ENCODE data around the gene CGAS. TPM values are rescaled to one million over a fixed set of nuclear protein-coding genes. Genes with fewer than 3 reads are reported as not detected.
"Not testable (repeated sequence)": the region's sequence is repeated elsewhere in the genome, so short reads cannot be mapped to it uniquely, and the experiment has no call there.

CGAS gene
- total RNA-seq, 4 donors from 2014 or later: 3.4 to 8.3 (median 4.3) TPM

DNA sequence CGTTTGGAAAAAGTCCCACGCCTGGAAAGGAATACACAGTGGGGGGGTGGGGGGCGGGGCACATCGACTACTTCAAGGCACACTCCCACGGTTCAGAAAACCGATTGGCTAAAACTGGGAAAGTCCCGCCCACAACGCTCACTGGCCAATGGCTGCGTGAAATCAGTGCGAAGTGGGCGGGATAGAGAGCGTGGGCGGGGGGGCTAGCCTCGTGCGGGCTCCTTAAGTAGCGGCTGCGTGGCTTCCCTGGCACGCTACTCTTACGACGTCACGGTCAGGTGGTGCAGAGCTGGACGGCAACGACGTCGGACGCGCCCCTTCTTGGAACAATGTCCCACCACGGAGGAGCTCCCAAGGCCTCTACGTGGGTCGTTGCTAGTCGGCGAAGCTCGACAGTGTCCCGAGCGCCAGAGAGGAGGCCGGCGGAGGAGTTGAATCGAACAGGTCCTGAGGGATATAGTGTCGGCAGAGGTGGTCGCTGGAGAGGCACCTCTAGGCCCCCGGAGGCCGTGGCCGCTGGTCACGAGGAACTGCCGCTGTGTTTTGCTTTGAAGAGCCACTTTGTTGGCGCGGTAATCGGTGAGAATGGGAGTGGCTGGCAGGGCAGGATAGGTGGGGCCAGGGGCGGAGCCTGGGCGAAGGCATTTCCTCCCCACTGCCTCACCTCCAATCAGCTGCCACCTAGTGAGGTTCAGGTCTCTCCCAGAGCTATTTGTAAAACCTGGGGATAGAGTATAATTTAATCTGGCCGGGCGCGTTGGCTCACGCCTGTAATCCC, 57.3 kb downstream of the CGAS start, which contains the start of gene DDX43:
TSS of gene DDX43 (plus strand) at position 252 of the 778 bp plus-strand sequence. CDS start at position 330, 78 bp downstream.
- H3K27ac ChIP-seq: peak within 1 kb of the TSS in 3 of 4 donors; percentile 29 to 58 (median 50)
- H3K4me3 ChIP-seq: peak within 1 kb of the TSS in 2 of 4 donors; percentile 7 to 42
- no peaks in the 10 kb centered on the region for H3K4me1 ChIP-seq
- TF ChIP-seq POLR2A (IDR thresholded peaks at IDR 0.05) (no peak), CTCF (IDR thresholded peaks at IDR 0.05) (no peak)
- peak; percentile 43 to 63 (median 62) for DNase-seq
- H3K36me3 ChIP-seq: no peaks in the 10 kb centered on the region
- peaks cover 0 to 7% of the 10 kb centered on the region in 2 donors for H3K27me3 ChIP-seq
- no peaks in the 10 kb centered on the region for H3K9me3 ChIP-seq

DNA sequence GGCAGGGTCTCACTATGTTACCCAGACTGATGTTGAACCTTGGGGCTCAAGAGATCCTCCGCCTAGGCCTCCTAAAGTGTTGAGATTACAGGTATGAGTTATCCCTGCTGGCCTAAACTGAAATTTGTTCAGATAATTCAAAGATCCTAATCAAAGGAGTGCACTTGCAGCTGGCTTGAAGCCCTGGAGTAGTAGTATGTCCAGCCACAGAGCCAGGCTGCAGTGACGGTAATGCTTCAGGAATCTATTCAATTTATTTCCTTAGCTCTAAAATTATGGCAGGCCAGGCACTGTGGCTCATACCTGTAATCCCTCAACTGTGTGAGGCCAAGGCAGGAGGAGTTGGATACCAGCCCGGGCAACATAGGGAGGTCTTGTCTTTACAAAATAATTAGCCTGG, 58.8 kb downstream of the CGAS start:
- TF ChIP-seq CTCF (IDR thresholded peaks at IDR 0.05) (no peak), POLR2A (IDR thresholded peaks at IDR 0.05) (no peak)
- peaks cover 0 to 7% of the 10 kb centered on the region in 2 donors for H3K27me3 ChIP-seq
- H3K4me3 ChIP-seq: no peak overlapping the region
- no peaks in the 10 kb centered on the region for H3K9me3 ChIP-seq
- no peaks in the 10 kb centered on the region for H3K36me3 ChIP-seq
- H3K4me1 ChIP-seq: no peaks in the 10 kb centered on the region
- no peak overlapping the region for H3K27ac ChIP-seq
- no peak for DNase-seq

DNA sequence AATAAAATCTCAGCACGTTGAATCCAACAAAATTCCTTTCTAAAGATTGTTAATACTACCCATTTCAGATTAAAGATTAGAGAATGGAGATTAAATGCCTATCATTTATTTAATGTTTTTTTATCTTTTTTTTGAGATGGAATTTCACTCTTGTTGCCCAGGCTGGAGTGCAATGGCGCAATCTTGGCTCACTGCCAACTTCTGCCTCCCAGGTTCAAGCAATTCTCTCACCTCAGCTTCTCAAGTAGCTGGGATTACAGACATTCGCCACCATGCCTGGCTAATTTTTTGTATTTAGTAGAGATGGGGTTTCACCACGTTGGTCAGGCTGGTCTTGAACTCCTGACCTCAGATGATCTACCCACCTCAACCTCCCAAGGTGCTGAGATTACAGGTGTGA, 59.9 kb downstream of the CGAS start:
- H3K27ac ChIP-seq, H3K36me3 ChIP-seq, H3K9me3 ChIP-seq, H3K27me3 ChIP-seq, H3K4me3 ChIP-seq, H3K4me1 ChIP-seq, DNase-seq: not testable (repeated sequence)

DNA sequence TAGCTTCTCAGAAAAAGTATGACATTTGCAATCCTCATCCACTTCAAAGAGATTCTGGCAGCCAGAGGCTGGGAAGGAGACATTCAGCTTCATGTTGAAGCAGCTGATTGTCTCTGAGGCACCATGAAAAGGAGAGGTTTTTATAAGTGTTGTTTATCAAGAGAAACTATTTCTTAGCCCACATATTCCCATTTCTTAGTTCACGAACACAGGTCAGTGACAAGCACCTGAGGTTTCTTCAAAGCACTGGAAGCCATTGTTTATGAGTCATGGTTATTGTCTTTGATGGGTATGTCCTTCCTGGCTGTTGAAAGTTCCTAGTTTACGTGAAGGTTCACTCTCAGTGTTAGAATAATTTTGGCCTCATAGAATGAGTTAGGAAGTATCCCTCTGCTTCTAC, 60.4 kb downstream of the CGAS start:
- Histone ChIP-seq H3K27me3 (peaks cover 0 to 7% of the 10 kb centered on the region in 2 donors), H3K4me3 (no peak overlapping the region)

GRCh38 chr6:73389854-73390253, 62.2 kb downstream of the CGAS start:
- no peaks in the 10 kb centered on the region for H3K36me3 ChIP-seq
- DNase-seq: no peak
- H3K4me1 ChIP-seq: no peaks in the 10 kb centered on the region
- no peaks in the 10 kb centered on the region for H3K9me3 ChIP-seq
- TF ChIP-seq POLR2A (IDR thresholded peaks at IDR 0.05) (no peak), CTCF (IDR thresholded peaks at IDR 0.05) (no peak)
- H3K27me3 ChIP-seq: peaks cover 0 to 7% of the 10 kb centered on the region in 2 donors
- no peak overlapping the region for H3K4me3 ChIP-seq
- H3K27ac ChIP-seq: no peak overlapping the region

More for the DNA sequence above, 60.4 kb downstream of the CGAS start:
- TF ChIP-seq POLR2A (IDR thresholded peaks at IDR 0.05) (no peak), CTCF (IDR thresholded peaks at IDR 0.05) (no peak)
- Histone ChIP-seq H3K4me1 (no peaks in the 10 kb centered on the region), H3K36me3 (no peaks in the 10 kb centered on the region), H3K9me3 (no peaks in the 10 kb centered on the region), H3K27ac (no peak overlapping the region)
- no peak for DNase-seq

DNA sequence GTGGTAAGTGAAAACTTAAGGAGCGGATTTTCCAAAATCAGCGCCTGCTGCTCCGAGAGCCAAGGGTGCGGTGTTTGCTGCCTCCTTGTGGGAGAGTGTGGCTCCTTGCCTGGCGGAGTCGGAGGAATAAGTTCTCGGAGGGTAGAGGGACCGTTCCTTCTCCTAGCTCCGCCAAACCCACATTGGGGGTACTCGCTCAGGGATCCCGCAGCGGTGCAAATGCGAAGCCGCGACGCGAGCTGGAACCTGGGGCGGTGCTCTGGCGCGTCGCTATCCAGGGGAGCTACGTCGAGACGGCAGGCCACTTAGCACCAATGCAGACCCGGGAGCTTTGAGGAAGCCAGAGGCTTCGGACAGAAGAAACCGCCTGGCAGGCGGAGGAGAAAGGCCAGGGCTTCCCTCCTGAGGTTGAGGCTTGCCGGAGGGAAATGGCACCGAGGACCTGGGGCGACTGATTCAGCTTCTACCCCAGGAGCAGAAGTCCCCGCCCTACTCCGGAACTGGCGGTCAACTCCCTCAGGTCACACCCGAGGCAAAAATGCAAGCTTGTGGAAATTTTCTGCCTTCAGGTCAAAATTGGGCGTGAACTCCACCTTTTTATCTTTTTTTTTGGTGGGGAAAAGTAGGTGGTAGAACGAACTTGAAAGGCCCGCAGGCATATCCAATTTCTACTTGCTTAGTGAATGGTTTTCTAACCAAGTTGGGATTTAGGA, 63.1 kb downstream of the CGAS start:
- peak; percentile 50 to 79 (median 63) for DNase-seq
- no peak for TF ChIP-seq POLR2A (IDR thresholded peaks at IDR 0.05)
- TF ChIP-seq CTCF (IDR thresholded peaks at IDR 0.05): peak in 4 of 6 experiments; percentile 35 to 46 (median 40)
- Histone ChIP-seq H3K27me3 (peaks cover 0 to 7% of the 10 kb centered on the region in 2 donors), H3K9me3 (no peaks in the 10 kb centered on the region), H3K4me3 (peak overlapping the region; percentile 42 to 56 (median 56)), H3K4me1 (no peaks in the 10 kb centered on the region), H3K36me3 (no peaks in the 10 kb centered on the region), H3K27ac (peak overlapping the region; percentile 3 to 55 (median 28))
